ENCODE data around the gene MYO3B.

DNA sequence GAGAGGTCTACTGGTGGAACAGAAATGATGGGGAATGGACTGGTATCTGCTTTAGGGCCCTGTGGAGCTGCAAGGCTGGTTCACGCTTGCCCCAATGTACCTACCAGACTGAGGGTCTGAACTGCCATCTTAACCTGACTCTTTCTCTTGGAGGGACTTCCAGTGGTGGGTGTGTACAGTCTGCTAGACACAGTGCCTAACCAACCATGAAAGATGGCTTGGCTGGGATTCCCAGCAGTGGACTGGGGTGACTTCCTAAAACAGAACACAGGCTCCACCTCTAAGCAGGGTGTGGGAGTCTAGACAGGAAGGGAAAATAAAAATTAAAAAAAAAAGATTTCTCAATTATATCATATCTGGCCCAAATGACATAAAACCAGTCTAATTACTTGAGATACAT lies 25.5 kb upstream of the MYO3B start:
- TF ChIP-seq, protein P1, sequence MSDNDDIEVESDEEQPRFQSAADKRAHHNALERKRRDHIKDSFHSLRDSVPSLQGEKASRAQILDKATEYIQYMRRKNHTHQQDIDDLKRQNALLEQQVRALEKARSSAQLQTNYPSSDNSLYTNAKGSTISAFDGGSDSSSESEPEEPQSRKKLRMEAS (IDR thresholded peaks at IDR 0.05) = no peak
- TF ChIP-seq NFIC (IDR thresholded peaks at IDR 0.05) = no peak
